OCI-LY7 (cell line): ENCODE data around the gene LAMTOR3.

Experiments used
- CTCF ChIP-seq: fragments of 200-600 bp; sonication (generic); conservative IDR thresholded peaks from 2 replicates; pipeline ENCODE4 v1.5.1; 2014; ENCODE audit warnings: mild to moderate bottlenecking, antibody characterized with exemption, low read length, moderate library complexity, mixed read lengths
- EZH2phosphoT487 ChIP-seq: fragments of 200-600 bp; sonication (generic); IDR thresholded peaks from 2 replicates; pipeline ENCODE4 v1.6.1; 2018; ENCODE audit warnings: low read depth, borderline replicate concordance, mild to moderate bottlenecking, mixed run types, antibody characterized with exemption, low read length, moderate library complexity, mixed read lengths

GRCh38 chr4:99846891-99847290, 47.3 kb downstream of the LAMTOR3 start:
- TF ChIP-seq CTCF (no peak), EZH2phosphoT487 (no peak)
